Testis (tissue), 2 donors: ENCODE measurements around the gene GAB2.

Experiments
- CTCF ChIP-seq, 3 experiments: fragments of 450-650 bp in 2 of 3; fragments of 200-600 bp in 1 of 3; sonication (generic) in 1 of 3; IDR thresholded peaks; one replicate each; pipeline ENCODE4 v1.5.1; 2016 to 2019; ENCODE audit warnings: antibody characterized with exemption in 3 of 3, mild to moderate bottlenecking in 2 of 3, moderate library complexity in 1 of 3
- POLR2A ChIP-seq: fragments of 450-650 bp; IDR thresholded peaks from one replicate; pipeline ENCODE4 v1.6.1; 2017; ENCODE audit warnings: antibody characterized with exemption, mild to moderate bottlenecking, moderate library complexity

DNA sequence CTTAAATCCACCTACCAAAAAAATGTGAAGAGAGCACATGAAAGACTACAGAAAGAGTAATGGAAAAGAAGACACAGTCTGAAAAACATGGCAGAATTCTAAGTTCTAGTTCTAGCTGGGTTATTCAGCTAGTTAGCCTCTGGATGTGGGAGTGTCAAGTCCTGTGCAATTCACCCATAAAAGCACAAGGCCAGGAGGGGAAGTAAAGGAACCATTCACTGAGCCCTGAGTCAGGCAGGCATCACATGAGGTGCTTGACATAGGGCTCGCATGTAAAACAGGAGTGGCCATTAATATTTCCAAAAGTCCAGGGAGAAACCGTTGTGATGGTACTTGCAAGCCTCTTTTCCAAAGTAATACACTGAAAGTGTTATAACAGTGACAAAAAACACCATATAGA is 103.7 kb downstream of the GAB2 start:
- TF ChIP-seq CTCF (IDR thresholded peaks at IDR 0.05) (no peak), POLR2A (no peak)
